Dendritic cell treated with granulocyte-macrophage colony-stimulating factor and Interleukin-4, amounts not matched to agents 40 ng/mL and 50 ng/mL, for 4 days (primary cell): ENCODE data around the gene ARAF.
A peak's percentile ranks its signal among the peaks of the same experiment; 100 is the strongest.

Experiments used
- H3K27ac Mint-ChIP-seq: one replicate; pipeline ENCODE4 v1.8.0; 2022; ENCODE audit warnings: mild to moderate bottlenecking, mixed read lengths
- H3K27me3 Mint-ChIP-seq: one replicate; pipeline ENCODE4 v1.8.0; 2022; ENCODE audit warnings: mild to moderate bottlenecking, mixed read lengths
- H3K36me3 Mint-ChIP-seq: one replicate; pipeline ENCODE4 v1.8.0; 2022; ENCODE audit warnings: low read depth, mixed read lengths
- H3K4me1 Mint-ChIP-seq: one replicate; pipeline ENCODE4 v1.8.0; 2022; ENCODE audit warnings: low read depth, mixed read lengths
- H3K4me3 Mint-ChIP-seq: one replicate; pipeline ENCODE4 v1.8.0; 2022; ENCODE audit warnings: mild to moderate bottlenecking, moderate library complexity, mixed read lengths
- H3K9me3 Mint-ChIP-seq: one replicate; pipeline ENCODE4 v1.8.0; 2022; ENCODE audit warnings: mixed read lengths
- intact Hi-C: fragments of 100-400 bp; cut with micrococcal nuclease; formaldehyde crosslinking; loops from one replicate; pipeline ENCODE4 v1.15.0; 2022

Gene ARAF

GRCh38 chrX:47543496-47543895, 17.5 kb upstream of the ARAF start:
- Mint-ChIP-seq H3K27ac (no peak overlapping the region), H3K36me3 (no peaks in the 10 kb centered on the region), H3K27me3 (no peaks in the 10 kb centered on the region), H3K4me1 (peaks cover 6% of the 10 kb centered on the region), H3K4me3 (no peak overlapping the region), H3K9me3 (no peaks in the 10 kb centered on the region)
- intact Hi-C loops, result no loop called here

GRCh38 chrX:47556045-47556623, 4.9 kb upstream of the ARAF start:
- no peaks in the 10 kb centered on the region for H3K9me3 Mint-ChIP-seq
- H3K36me3 Mint-ChIP-seq, result peaks cover 5% of the 10 kb centered on the region
- H3K4me3 Mint-ChIP-seq, result peak overlapping the region; percentile 89
- H3K27ac Mint-ChIP-seq, result peak overlapping the region; percentile 97
- peaks cover 31% of the 10 kb centered on the region for H3K4me1 Mint-ChIP-seq
- intact Hi-C loops, result no loop called here
- H3K27me3 Mint-ChIP-seq, result no peaks in the 10 kb centered on the region

- Mint-ChIP-seq H3K36me3 (peaks cover 27% of the 10 kb centered on the region), H3K4me1 (peaks cover 32% of the 10 kb centered on the region), H3K9me3 (no peaks in the 10 kb centered on the region), H3K27me3 (no peaks in the 10 kb centered on the region), H3K27ac (no peak overlapping the region), H3K4me3 (no peak overlapping the region)
- intact Hi-C loops, result no loop called here
Measured at GRCh38 chrX:47558436-47558835, 2.6 kb upstream of the ARAF start.

DNA sequence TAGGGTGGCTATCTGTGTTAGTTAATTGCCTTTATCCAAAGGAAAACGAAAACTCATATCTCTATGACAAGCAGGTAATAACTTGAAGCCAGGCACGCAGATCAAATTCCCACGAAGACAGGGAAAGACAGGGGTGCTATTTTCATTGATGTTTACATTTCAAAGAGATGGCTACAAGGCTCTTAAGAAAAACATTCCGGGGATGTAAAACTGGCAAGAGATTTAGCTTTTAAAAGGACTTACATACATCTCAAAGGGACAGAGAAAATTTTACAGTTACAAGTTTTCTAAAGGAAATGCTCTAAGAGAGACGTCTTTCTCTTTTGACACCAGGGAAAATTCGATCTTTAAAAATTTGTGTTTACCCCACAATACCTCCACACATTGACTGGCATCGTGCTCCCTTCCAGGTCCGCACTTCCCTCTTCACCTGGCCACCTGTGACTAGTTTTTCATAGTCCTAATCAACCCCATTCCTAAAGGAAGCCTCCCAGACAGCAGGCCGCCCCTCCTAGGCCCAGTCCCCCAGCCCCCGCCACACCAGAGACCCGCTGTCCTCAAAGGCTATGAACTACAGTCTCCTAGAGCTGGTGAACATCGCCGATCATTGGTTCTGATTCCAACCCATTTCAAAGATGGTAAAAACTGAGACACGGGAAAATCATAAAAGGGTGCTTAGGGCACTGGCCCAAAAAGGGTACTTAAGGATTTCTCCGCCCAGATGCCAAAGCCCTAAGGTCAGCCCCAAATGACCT, 649 bp upstream of the ARAF start:
- intact Hi-C loops, result loop anchor here (5.0 to 10.0 kb wide), 2 partner anchors 77 to 464 kb away; no protein-coding TSS in a partner anchor
- Mint-ChIP-seq H3K4me1 (peaks cover 44% of the 10 kb centered on the region), H3K27me3 (no peaks in the 10 kb centered on the region), H3K36me3 (peaks cover 46% of the 10 kb centered on the region), H3K4me3 (peak overlapping the region; percentile 89), H3K27ac (peak overlapping the region; percentile 96), H3K9me3 (no peaks in the 10 kb centered on the region)

GRCh38 chrX:47561659-47562151, 700 bp downstream of the ARAF start:
- peaks cover 41% of the 10 kb centered on the region for H3K4me1 Mint-ChIP-seq
- H3K27me3 Mint-ChIP-seq, result no peaks in the 10 kb centered on the region
- intact Hi-C loops, result loop anchor here (5.0 to 10.0 kb wide), 2 partner anchors 76 to 463 kb away; no protein-coding TSS in a partner anchor
- peaks cover 56% of the 10 kb centered on the region for H3K36me3 Mint-ChIP-seq
- peak overlapping the region; percentile 96 for H3K27ac Mint-ChIP-seq
- no peaks in the 10 kb centered on the region for H3K9me3 Mint-ChIP-seq
- H3K4me3 Mint-ChIP-seq, result peak overlapping the region; percentile 89

GRCh38 chrX:47562615-47563243, 1.7 kb downstream of the ARAF start:
- Mint-ChIP-seq H3K27me3 (no peaks in the 10 kb centered on the region), H3K27ac (peak overlapping the region; percentile 96), H3K4me3 (peak overlapping the region; percentile 89), H3K4me1 (peaks cover 37% of the 10 kb centered on the region), H3K9me3 (no peaks in the 10 kb centered on the region), H3K36me3 (peaks cover 66% of the 10 kb centered on the region)
- intact Hi-C loops, result loop anchor here (5.0 to 10.0 kb wide), 2 partner anchors 75 to 462 kb away; no protein-coding TSS in a partner anchor

GRCh38 chrX:47563801-47564315, 2.9 kb downstream of the ARAF start:
- H3K27ac Mint-ChIP-seq, result no peak overlapping the region
- peaks cover 37% of the 10 kb centered on the region for H3K4me1 Mint-ChIP-seq
- H3K4me3 Mint-ChIP-seq, result no peak overlapping the region
- no peaks in the 10 kb centered on the region for H3K27me3 Mint-ChIP-seq
- H3K9me3 Mint-ChIP-seq, result no peaks in the 10 kb centered on the region
- intact Hi-C loops, result loop anchor here (5.0 to 10.0 kb wide), 2 partner anchors 73 to 461 kb away; no protein-coding TSS in a partner anchor
- peaks cover 75% of the 10 kb centered on the region for H3K36me3 Mint-ChIP-seq

- peaks cover 37% of the 10 kb centered on the region for H3K4me1 Mint-ChIP-seq
- H3K36me3 Mint-ChIP-seq, result peaks cover 82% of the 10 kb centered on the region
- peak overlapping the region; percentile 30 for H3K27ac Mint-ChIP-seq
- H3K4me3 Mint-ChIP-seq, result no peak overlapping the region
- intact Hi-C loops, result loop anchor here (5.0 to 10.0 kb wide), 2 partner anchors 73 to 460 kb away; no protein-coding TSS in a partner anchor
- no peaks in the 10 kb centered on the region for H3K27me3 Mint-ChIP-seq
- H3K9me3 Mint-ChIP-seq, result no peaks in the 10 kb centered on the region
Measured at GRCh38 chrX:47564438-47565085, 3.6 kb downstream of the ARAF start.

DNA sequence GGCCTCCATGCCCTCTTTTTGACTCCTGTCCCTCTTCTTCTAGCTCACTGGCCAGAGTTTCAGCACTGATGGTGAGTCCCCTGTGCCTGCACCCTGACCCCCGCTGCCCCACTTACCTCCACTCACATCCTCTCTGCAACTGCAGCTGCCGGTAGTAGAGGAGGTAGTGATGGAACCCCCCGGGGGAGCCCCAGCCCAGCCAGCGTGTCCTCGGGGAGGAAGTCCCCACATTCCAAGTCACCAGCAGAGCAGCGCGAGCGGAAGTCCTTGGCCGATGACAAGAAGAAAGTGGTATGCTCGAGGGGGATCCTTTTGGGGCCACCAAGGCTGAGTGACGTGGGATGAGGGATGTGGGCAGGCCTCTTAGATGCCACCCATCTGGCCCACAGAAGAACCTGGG, 5.8 kb downstream of the ARAF start:
- H3K9me3 Mint-ChIP-seq, result no peaks in the 10 kb centered on the region
- H3K27ac Mint-ChIP-seq, result no peak overlapping the region
- intact Hi-C loops, result loop anchor here (10.0 kb wide), 1 partner anchor 458 kb away; no protein-coding TSS in a partner anchor
- no peaks in the 10 kb centered on the region for H3K27me3 Mint-ChIP-seq
- peaks cover 44% of the 10 kb centered on the region for H3K4me1 Mint-ChIP-seq
- H3K36me3 Mint-ChIP-seq, result peaks cover 93% of the 10 kb centered on the region
- no peak overlapping the region for H3K4me3 Mint-ChIP-seq

DNA sequence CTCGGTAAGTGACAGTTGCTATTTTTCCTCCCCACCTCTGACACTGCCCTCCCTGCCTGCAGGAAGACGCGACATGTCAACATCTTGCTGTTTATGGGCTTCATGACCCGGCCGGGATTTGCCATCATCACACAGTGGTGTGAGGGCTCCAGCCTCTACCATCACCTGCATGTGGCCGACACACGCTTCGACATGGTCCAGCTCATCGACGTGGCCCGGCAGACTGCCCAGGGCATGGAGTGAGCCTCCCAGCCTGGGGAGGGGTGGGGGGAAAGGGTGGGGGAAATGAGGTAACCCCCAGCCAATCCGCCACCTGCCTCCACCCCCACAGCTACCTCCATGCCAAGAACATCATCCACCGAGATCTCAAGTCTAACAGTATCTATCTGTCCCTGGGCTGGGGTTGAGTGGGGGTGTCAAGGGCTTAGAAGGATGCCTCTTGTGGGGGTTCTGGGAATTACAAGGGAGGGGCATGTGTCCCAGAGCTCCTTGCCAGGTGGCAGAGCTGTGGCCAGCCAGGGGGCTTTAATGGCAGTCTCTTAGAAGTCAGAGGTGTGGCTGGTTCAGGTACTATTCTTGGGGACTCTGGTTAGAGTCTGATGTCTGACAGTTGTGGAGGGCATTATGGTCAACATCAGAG, 7.8 kb downstream of the ARAF start:
- intact Hi-C loops, result loop anchor here (10.0 kb wide), 1 partner anchor 456 kb away; no protein-coding TSS in a partner anchor
- peaks cover 81% of the 10 kb centered on the region for H3K36me3 Mint-ChIP-seq
- no peaks in the 10 kb centered on the region for H3K9me3 Mint-ChIP-seq
- no peak overlapping the region for H3K27ac Mint-ChIP-seq
- no peak overlapping the region for H3K4me3 Mint-ChIP-seq
- peaks cover 45% of the 10 kb centered on the region for H3K4me1 Mint-ChIP-seq
- H3K27me3 Mint-ChIP-seq, result peaks cover 6% of the 10 kb centered on the region

DNA sequence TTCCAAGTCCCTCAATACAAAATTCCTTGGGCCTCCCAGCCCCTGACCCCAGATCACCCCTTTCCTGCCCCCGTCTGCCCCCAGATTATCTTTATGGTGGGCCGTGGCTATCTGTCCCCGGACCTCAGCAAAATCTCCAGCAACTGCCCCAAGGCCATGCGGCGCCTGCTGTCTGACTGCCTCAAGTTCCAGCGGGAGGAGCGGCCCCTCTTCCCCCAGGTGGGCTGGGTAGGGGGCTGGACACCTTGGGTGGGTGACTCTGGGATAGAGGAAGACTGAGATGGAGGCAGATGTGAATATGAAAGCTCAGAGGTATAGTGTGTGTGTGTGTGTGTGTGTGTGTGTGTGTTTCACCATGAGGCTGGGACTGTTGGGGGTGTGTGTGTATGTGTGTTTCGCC, 9.8 kb downstream of the ARAF start:
- peaks cover 37% of the 10 kb centered on the region for H3K4me1 Mint-ChIP-seq
- intact Hi-C loops, result no loop called here
- no peak overlapping the region for H3K27ac Mint-ChIP-seq
- peaks cover 15% of the 10 kb centered on the region for H3K27me3 Mint-ChIP-seq
- H3K36me3 Mint-ChIP-seq, result peaks cover 65% of the 10 kb centered on the region
- H3K9me3 Mint-ChIP-seq, result no peaks in the 10 kb centered on the region
- H3K4me3 Mint-ChIP-seq, result peak overlapping the region; percentile 45

DNA sequence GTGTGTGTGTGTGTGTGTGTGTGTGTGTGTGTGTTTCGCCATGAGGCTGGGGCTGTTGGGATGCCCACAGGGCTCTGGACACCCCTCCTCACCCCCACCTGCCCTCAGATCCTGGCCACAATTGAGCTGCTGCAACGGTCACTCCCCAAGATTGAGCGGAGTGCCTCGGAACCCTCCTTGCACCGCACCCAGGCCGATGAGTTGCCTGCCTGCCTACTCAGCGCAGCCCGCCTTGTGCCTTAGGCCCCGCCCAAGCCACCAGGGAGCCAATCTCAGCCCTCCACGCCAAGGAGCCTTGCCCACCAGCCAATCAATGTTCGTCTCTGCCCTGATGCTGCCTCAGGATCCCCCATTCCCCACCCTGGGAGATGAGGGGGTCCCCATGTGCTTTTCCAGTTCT, 10.2 kb downstream of the ARAF start:
- Mint-ChIP-seq H3K27ac (no peak overlapping the region), H3K36me3 (peaks cover 61% of the 10 kb centered on the region), H3K27me3 (peaks cover 18% of the 10 kb centered on the region), H3K4me1 (peaks cover 37% of the 10 kb centered on the region), H3K9me3 (no peaks in the 10 kb centered on the region), H3K4me3 (no peak overlapping the region)
- intact Hi-C loops, result no loop called here

- peaks cover 24% of the 10 kb centered on the region for H3K27me3 Mint-ChIP-seq
- H3K9me3 Mint-ChIP-seq, result no peaks in the 10 kb centered on the region
- intact Hi-C loops, result no loop called here
- peaks cover 54% of the 10 kb centered on the region for H3K36me3 Mint-ChIP-seq
- no peak overlapping the region for H3K27ac Mint-ChIP-seq
- H3K4me1 Mint-ChIP-seq, result peaks cover 40% of the 10 kb centered on the region
- H3K4me3 Mint-ChIP-seq, result no peak overlapping the region
Measured at GRCh38 chrX:47571896-47572295, 10.9 kb downstream of the ARAF start.
